ENCODE measurements around the gene SPDYE16.
"Not testable (repeated sequence)": the region's sequence is repeated elsewhere in the genome, so short reads cannot be mapped to it uniquely, and the experiment has no call there.

The SPDYE16 gene

GRCh38 chr7:76567753-76568152 is 24.7 kb upstream of the SPDYE16 start:
- H3K9me3 Mint-ChIP-seq; ATAC-seq (replicated peaks); H3K27ac Mint-ChIP-seq; H3K27me3 Mint-ChIP-seq; H3K4me3 Mint-ChIP-seq; DNase-seq: not testable (repeated sequence)
- H3K4me1 Mint-ChIP-seq: peaks cover 5 to 21% of the 10 kb centered on the region in 2 donors
- peaks cover 17 to 29% of the 10 kb centered on the region in 2 donors for H3K36me3 Mint-ChIP-seq

GRCh38 chr7:76567311-76567710 is 24.2 kb upstream of the SPDYE16 start:
- H3K27me3 Mint-ChIP-seq; H3K4me3 Mint-ChIP-seq; H3K27ac Mint-ChIP-seq; DNase-seq; H3K9me3 Mint-ChIP-seq; ATAC-seq (replicated peaks): not testable (repeated sequence)
- H3K4me1 Mint-ChIP-seq: peaks cover 5 to 25% of the 10 kb centered on the region in 2 donors
- peaks cover 17 to 31% of the 10 kb centered on the region in 2 donors for H3K36me3 Mint-ChIP-seq

- not testable (repeated sequence) for H3K27ac Mint-ChIP-seq; H3K4me3 Mint-ChIP-seq; H3K9me3 Mint-ChIP-seq; DNase-seq; ATAC-seq (replicated peaks); H3K27me3 Mint-ChIP-seq
- Mint-ChIP-seq H3K36me3 (peaks cover 23 to 30% of the 10 kb centered on the region in 2 donors), H3K4me1 (peaks cover 6 to 30% of the 10 kb centered on the region in 2 donors)
Observed at GRCh38 chr7:76565001-76565400, 21.9 kb upstream of the SPDYE16 start.

GRCh38 chr7:76561342-76561741 is 18.2 kb upstream of the SPDYE16 start:
- H3K36me3 Mint-ChIP-seq: peaks cover 29 to 39% of the 10 kb centered on the region in 2 donors

GRCh38 chr7:76560157-76560556 is 17.1 kb upstream of the SPDYE16 start:
- not testable (repeated sequence) for H3K4me3 Mint-ChIP-seq; H3K27me3 Mint-ChIP-seq; ATAC-seq (replicated peaks); H3K27ac Mint-ChIP-seq; DNase-seq; H3K9me3 Mint-ChIP-seq
- peaks cover 27 to 31% of the 10 kb centered on the region in 2 donors for H3K36me3 Mint-ChIP-seq
- peaks cover 13 to 29% of the 10 kb centered on the region in 2 donors for H3K4me1 Mint-ChIP-seq

More at GRCh38 chr7:76561342-76561741, 18.2 kb upstream of the SPDYE16 start:
- H3K27ac Mint-ChIP-seq; H3K9me3 Mint-ChIP-seq; ATAC-seq (replicated peaks); H3K27me3 Mint-ChIP-seq; DNase-seq; H3K4me3 Mint-ChIP-seq: not testable (repeated sequence)
- H3K4me1 Mint-ChIP-seq: peaks cover 11 to 31% of the 10 kb centered on the region in 2 donors

- not testable (repeated sequence) for H3K27ac Mint-ChIP-seq; H3K9me3 Mint-ChIP-seq; H3K27me3 Mint-ChIP-seq; H3K4me3 Mint-ChIP-seq; DNase-seq; ATAC-seq (replicated peaks)
- H3K4me1 Mint-ChIP-seq: peaks cover 15 to 32% of the 10 kb centered on the region in 2 donors
- peaks cover 29 to 34% of the 10 kb centered on the region in 2 donors for H3K36me3 Mint-ChIP-seq
Observed at GRCh38 chr7:76559685-76560084, 16.6 kb upstream of the SPDYE16 start.

GRCh38 chr7:76551992-76552391 is 8.9 kb upstream of the SPDYE16 start:
- not testable (repeated sequence) for H3K27ac Mint-ChIP-seq, H3K9me3 Mint-ChIP-seq
- peak overlapping the region in 1 of 2 donors; percentile 22 for H3K4me3 Mint-ChIP-seq

GRCh38 chr7:76549855-76550248 is 6.8 kb upstream of the SPDYE16 start:
- H3K27ac Mint-ChIP-seq: peak overlapping the region; percentile 95
- ATAC-seq (replicated peaks); DNase-seq: not testable (repeated sequence)

More at GRCh38 chr7:76551992-76552391, 8.9 kb upstream of the SPDYE16 start:
- ATAC-seq (replicated peaks); DNase-seq; H3K27me3 Mint-ChIP-seq; H3K36me3 Mint-ChIP-seq: not testable (repeated sequence)
- peaks cover 9 to 35% of the 10 kb centered on the region in 2 donors for H3K4me1 Mint-ChIP-seq

GRCh38 chr7:76549025-76549854 is 6.1 kb upstream of the SPDYE16 start:
- ATAC-seq (replicated peaks) (peak; percentile 98 to 99), DNase-seq (peak; percentile 88)
- not testable (repeated sequence) for H3K9me3 Mint-ChIP-seq, H3K36me3 Mint-ChIP-seq, H3K27me3 Mint-ChIP-seq
- Mint-ChIP-seq H3K4me3 (peak overlapping the region; percentile 94 to 99), H3K4me1 (peaks cover 4 to 24% of the 10 kb centered on the region in 2 donors), H3K27ac (peak overlapping the region; percentile 95)

More at GRCh38 chr7:76549855-76550248, 6.8 kb upstream of the SPDYE16 start:
- not testable (repeated sequence) for H3K9me3 Mint-ChIP-seq, H3K36me3 Mint-ChIP-seq, H3K27me3 Mint-ChIP-seq
- H3K4me1 Mint-ChIP-seq: peaks cover 6 to 28% of the 10 kb centered on the region in 2 donors
- peak overlapping the region; percentile 94 to 99 for H3K4me3 Mint-ChIP-seq

GRCh38 chr7:76531643-76532042 is 11.5 kb downstream of the SPDYE16 start:
- H3K4me1 Mint-ChIP-seq; ATAC-seq (replicated peaks); H3K4me3 Mint-ChIP-seq; DNase-seq; H3K27ac Mint-ChIP-seq; H3K27me3 Mint-ChIP-seq; H3K9me3 Mint-ChIP-seq; H3K36me3 Mint-ChIP-seq: not testable (repeated sequence)

GRCh38 chr7:76526183-76526582 is 16.9 kb downstream of the SPDYE16 start:
- H3K4me1 Mint-ChIP-seq; H3K9me3 Mint-ChIP-seq; DNase-seq; H3K27ac Mint-ChIP-seq; H3K27me3 Mint-ChIP-seq; H3K4me3 Mint-ChIP-seq; ATAC-seq (replicated peaks); H3K36me3 Mint-ChIP-seq: not testable (repeated sequence)

GRCh38 chr7:76516932-76517331 is 26.2 kb downstream of the SPDYE16 start:
- not testable (repeated sequence) for H3K4me1 Mint-ChIP-seq; H3K4me3 Mint-ChIP-seq; ATAC-seq (replicated peaks); DNase-seq; H3K27ac Mint-ChIP-seq; H3K36me3 Mint-ChIP-seq; H3K27me3 Mint-ChIP-seq; H3K9me3 Mint-ChIP-seq

GRCh38 chr7:76515999-76516443 is 27.1 kb downstream of the SPDYE16 start:
- ATAC-seq (replicated peaks) (peak; percentile 81 to 90), DNase-seq (no peak)
- H3K4me1 Mint-ChIP-seq: no peaks in the 10 kb centered on the region
- H3K27me3 Mint-ChIP-seq: peaks cover 0 to 9% of the 10 kb centered on the region in 2 donors
- H3K9me3 Mint-ChIP-seq: no peaks in the 10 kb centered on the region
- no peak overlapping the region for H3K4me3 Mint-ChIP-seq
- no peak overlapping the region for H3K27ac Mint-ChIP-seq
- no peaks in the 10 kb centered on the region for H3K36me3 Mint-ChIP-seq

- DNase-seq (no peak), ATAC-seq (replicated peaks) (peak in 1 of 2 donors; percentile 4)
- Mint-ChIP-seq H3K4me1 (no peaks in the 10 kb centered on the region), H3K36me3 (no peaks in the 10 kb centered on the region), H3K27ac (no peak overlapping the region), H3K27me3 (peaks cover 0 to 9% of the 10 kb centered on the region in 2 donors), H3K9me3 (no peaks in the 10 kb centered on the region), H3K4me3 (no peak overlapping the region)
Observed at GRCh38 chr7:76514926-76515771, 27.9 kb downstream of the SPDYE16 start.

Measured in stimulated activated naive B cell treated with anti-CD40 and anti-IgM and Interleukin-4, amounts not matched to agents 10 μg/mL and 1 μg/mL and 100 μg/mL, for 72 hours (primary cell).